Femur (tissue), 1 donor: ENCODE results near the gene ELAVL1.

ENCODE experiments used
- DNase-seq: peaks from one replicate; pipeline ENCODE4 v3.0.0-alpha.2; 2017

Gene ELAVL1

GRCh38 chr19:7983995-7984837 lies 21.2 kb downstream of the ELAVL1 start:
- no peak for DNase-seq

GRCh38 chr19:7983286-7983950 lies 22.0 kb downstream of the ELAVL1 start:
- DNase-seq, result no peak

- DNase-seq, result no peak
Measured at GRCh38 chr19:7982651-7983099, 22.8 kb downstream of the ELAVL1 start.

GRCh38 chr19:7982103-7982502 lies 23.3 kb downstream of the ELAVL1 start:
- no peak for DNase-seq

GRCh38 chr19:7981661-7982060 lies 23.8 kb downstream of the ELAVL1 start:
- no peak for DNase-seq

- DNase-seq, result no peak
Measured at GRCh38 chr19:7981199-7981598, 24.2 kb downstream of the ELAVL1 start.

GRCh38 chr19:7980635-7981121 lies 24.8 kb downstream of the ELAVL1 start:
- DNase-seq, result no peak

- DNase-seq, result no peak
Measured at GRCh38 chr19:7980168-7980567, 25.3 kb downstream of the ELAVL1 start.

GRCh38 chr19:7979559-7979958 lies 25.9 kb downstream of the ELAVL1 start:
- DNase-seq, result no peak

- no peak for DNase-seq
Measured at GRCh38 chr19:7979011-7979410, 26.4 kb downstream of the ELAVL1 start.

GRCh38 chr19:7978179-7978825 lies 27.1 kb downstream of the ELAVL1 start:
- no peak for DNase-seq

GRCh38 chr19:7977723-7978040 lies 27.8 kb downstream of the ELAVL1 start:
- DNase-seq, result no peak

GRCh38 chr19:7977021-7977722 lies 28.3 kb downstream of the ELAVL1 start:
- no peak for DNase-seq

- no peak for DNase-seq
Measured at GRCh38 chr19:7976461-7976860, 29.0 kb downstream of the ELAVL1 start.

GRCh38 chr19:7975037-7975436 lies 30.4 kb downstream of the ELAVL1 start:
- DNase-seq, result no peak

GRCh38 chr19:7973883-7974282 lies 31.6 kb downstream of the ELAVL1 start:
- no peak for DNase-seq

- DNase-seq, result no peak
Measured at GRCh38 chr19:7971553-7972520, 33.6 kb downstream of the ELAVL1 start.

- DNase-seq, result no peak
Measured at GRCh38 chr19:7970716-7971448, 34.6 kb downstream of the ELAVL1 start.

GRCh38 chr19:7969555-7969939 lies 35.9 kb downstream of the ELAVL1 start:
- no peak for DNase-seq

GRCh38 chr19:7968796-7969554 lies 36.5 kb downstream of the ELAVL1 start:
- no peak for DNase-seq
